Stimulated activated CD4-positive, alpha-beta T cell treated with anti-CD3 and anti-CD28 coated beads, Interleukin-1b, Interleukin-23, amount 100 ng/mL, for 4 hours (primary cell): ENCODE results near the gene FNIP1.
"Not testable (repeated sequence)": the region's sequence is repeated elsewhere in the genome, so short reads cannot be mapped to it uniquely, and the experiment has no call there.

Source experiments
- DNase-seq, 2 donors: peaks; one replicate each; pipeline ENCODE4 v3.0.0-alpha.2; 2020; ENCODE audit warnings: low read depth in 2 of 2

The FNIP1 gene

GRCh38 chr5:131637694-131638093 lies 159.1 kb downstream of the FNIP1 start:
- DNase-seq = no peak

GRCh38 chr5:131635684-131636572 lies 160.9 kb downstream of the FNIP1 start:
- DNase-seq = no peak

GRCh38 chr5:131634996-131635683 lies 161.7 kb downstream of the FNIP1 start, which contains the start of gene RAPGEF6:
Gene RAPGEF6, minus strand, starts transcription at chr5:131635229. Its CDS starts 199 bp downstream, at chr5:131635030.
- peak; percentile 89 to 92 for DNase-seq

DNA sequence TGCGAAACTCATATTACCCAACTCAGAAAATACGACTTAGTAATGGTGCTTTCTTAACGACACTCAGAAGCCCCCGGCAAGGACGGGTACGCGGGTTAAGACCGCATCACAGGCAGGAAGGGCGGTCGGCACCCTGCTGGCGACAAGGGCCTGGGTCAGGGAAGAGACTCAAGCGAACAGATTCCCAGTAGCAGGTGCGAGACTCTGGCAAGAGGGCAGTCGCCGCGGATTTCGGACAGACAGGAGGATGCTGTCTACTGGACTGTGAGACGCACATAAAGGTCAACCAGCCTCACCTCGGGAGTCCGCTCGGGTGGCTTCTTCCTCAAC lies 162.2 kb downstream of the FNIP1 start:
- DNase-seq = peak; percentile 36

DNA sequence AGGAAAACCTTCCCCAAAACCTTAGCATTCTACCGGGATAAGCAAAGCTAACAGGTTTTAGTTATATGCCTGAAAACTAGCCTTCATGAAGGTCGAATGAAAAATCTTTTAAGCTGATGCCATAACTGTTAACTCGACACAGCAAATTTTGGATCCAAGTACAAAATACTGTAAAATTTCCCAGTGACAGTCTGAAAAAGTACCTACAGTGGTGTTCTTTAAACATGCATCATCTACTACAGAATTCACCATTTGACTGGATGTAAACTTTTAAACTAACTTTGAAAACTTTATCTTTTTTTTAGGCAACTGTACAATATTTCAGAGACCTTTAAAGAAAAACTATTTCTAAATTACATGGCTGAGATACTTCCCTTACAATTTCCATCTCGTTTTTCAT lies 162.6 kb downstream of the FNIP1 start:
- no peak for DNase-seq

GRCh38 chr5:131633830-131634229 lies 163.0 kb downstream of the FNIP1 start:
- DNase-seq = no peak

GRCh38 chr5:131630963-131631350 lies 165.9 kb downstream of the FNIP1 start:
- no peak for DNase-seq

DNA sequence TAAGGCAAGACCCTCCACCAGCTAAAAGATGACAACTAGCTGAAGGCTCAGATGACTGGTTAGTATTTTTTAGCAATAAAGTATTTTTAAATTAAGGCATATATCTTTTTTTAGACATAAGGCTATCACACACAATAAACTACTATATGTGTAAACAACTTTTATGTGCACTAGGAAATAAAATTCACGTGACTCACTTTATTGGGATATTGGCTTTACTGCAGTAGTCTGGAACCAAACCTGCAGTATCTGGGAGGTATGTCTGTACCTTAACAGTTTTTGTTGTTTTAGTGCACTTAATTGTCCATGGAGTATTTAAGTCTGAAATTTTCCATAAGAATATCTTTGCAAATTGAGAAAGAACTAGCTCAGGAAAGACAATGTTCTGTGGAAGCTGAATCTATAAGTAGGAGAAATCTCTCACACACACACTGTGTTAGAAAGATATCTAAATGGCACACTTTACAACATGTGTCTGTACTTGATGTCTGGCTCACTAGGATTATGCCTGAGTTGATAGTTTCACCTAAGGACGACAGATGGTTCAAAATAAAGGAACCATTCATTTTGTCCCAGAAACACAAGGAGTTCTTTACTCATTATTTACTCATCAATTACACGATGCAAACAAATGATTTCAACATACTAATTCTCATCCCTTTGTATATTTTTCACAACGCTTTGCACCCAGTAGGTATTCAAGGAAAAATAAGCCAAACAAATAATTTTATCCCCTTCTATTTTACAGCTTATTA lies 166.4 kb downstream of the FNIP1 start:
- DNase-seq = no peak

GRCh38 chr5:131628990-131629389 lies 167.8 kb downstream of the FNIP1 start:
- DNase-seq = no peak

DNA sequence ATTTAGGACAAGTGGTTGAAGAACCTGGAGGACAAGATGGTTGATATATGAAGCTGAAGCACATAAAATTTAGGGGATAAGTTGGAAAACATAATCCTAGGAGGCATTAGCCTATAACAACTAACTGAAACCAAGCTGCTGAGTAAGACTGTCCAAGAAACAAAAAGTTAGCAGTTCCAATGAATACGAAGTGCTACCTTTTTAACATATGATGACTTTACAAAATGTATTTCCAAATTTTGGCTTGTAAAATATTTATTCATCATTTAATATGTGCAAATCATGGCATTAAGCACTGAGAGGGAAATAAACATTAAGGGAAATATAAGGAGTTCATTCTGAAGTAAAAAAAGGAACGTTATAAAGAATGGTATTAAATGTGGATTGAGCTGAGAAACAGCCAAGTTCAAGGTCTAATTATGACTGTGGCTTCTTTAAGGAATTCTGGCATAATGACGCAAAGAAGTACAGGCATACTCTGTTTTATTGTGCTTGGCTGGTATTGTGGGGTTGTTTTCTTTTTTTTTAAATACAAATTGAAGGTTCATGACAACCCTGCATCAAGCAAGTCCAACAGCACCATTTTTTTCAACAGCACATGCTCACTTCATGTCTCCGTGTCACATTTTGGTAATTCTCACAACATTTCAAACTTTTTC lies 169.5 kb downstream of the FNIP1 start:
- DNase-seq = no peak

- DNase-seq = no peak
Measured at GRCh38 chr5:131622633-131623032, 174.2 kb downstream of the FNIP1 start.

DNA sequence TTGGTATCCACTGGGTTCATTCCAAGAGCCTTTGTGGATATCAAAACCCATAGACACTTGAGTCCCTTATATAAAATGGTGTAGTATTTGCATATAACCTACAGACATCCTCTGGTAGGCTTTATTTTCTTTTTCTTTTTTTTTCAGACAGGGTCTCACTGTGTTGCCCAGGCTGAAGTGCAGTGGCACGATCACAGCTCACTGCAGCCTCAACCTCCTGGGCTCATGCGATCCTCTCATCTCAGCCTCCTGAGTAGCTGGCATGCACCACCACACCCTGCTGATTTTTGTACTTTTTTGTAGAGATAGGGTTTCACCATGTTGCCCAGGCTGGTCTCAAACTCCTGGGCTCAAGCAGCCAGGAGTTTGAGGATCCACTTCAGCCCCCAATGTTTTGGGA lies 175.7 kb downstream of the FNIP1 start:
- DNase-seq = not testable (repeated sequence)

DNA sequence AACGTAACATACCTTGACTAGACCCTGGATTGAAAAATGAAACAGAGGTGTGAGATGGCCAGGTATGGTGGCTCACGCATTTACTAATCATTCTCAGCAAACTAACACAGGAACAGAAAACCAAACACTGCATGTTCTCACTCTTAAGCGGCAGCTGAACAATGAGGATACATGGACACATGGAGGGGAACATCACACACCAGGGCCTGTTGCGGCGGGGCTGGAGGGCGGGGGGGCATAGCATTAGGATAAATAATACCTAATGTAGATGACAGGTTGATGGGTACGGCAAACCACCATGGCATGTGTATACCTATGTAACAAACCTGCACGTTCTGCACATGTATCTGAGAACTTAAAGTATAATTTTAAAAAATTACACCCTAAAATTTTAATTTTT lies 177.7 kb downstream of the FNIP1 start:
- no peak for DNase-seq

- no peak for DNase-seq
Measured at GRCh38 chr5:131617140-131617822, 179.5 kb downstream of the FNIP1 start.

DNA sequence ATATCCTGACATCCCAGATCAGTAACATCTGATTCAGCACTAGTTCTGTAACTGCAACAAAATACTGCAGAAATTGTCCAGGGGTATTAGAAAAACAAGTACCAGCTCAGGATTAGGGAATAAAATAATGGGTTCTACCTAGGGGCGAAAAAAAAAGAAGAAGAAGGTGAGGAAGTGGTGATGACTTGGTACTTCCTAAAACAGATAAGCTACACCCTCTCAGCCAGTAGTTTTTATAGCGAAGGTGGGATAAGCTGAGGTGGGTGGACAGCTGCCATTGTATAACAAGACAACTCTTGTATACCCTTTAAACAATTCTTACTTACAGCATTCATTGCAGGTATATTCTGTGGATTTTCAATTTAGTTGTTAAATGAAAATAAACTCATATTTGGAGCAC lies 180.9 kb downstream of the FNIP1 start:
- DNase-seq = no peak

DNA sequence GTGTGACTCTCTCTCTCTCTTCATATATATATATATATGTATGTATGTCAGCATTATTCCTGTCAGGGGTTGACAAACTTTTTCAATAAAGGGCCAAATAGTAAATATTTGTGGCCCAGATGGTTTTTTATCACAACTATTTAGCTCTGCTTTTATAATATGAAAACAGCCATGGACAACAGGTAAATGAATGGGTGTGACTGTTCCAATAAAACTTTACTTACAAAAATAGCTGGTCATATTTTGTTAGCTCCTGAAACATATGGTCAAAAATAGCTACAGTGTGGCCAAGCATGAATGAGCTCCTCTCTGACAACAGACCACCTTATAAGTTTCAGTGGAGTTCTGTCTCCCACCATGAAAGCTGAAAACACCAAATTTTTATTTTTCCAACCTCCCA lies 183.4 kb downstream of the FNIP1 start:
- DNase-seq = no peak

GRCh38 chr5:131611064-131611381 lies 185.8 kb downstream of the FNIP1 start:
- no peak for DNase-seq

GRCh38 chr5:131610198-131611063 lies 186.4 kb downstream of the FNIP1 start:
- no peak for DNase-seq

GRCh38 chr5:131609774-131610173 lies 187.0 kb downstream of the FNIP1 start:
- no peak for DNase-seq

DNA sequence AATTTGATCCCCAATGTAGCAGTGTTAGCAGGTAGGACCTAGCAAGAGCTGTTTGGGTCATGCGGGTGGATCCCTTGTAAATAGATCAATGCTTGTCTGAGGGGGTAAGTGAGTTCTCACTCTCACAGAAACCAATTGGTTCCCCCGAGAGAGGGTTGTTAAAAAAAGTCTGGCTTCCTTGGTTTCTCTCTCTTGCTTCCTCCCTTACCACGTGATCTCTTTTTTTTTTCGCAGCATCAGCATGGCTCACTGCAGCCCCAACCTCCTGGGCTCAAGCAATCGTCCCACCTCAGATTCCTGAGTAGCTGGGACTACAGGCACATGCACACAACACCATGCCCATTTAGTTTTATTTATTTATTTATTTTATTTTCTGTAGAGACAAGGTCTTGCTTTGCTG lies 188.2 kb downstream of the FNIP1 start:
- no peak for DNase-seq
